NCI-H510A treated with DMSO at 0.1 percent for 48 hours (cell line): ENCODE results near the gene KIR2DL3.
"Not testable (repeated sequence)": the region's sequence is repeated elsewhere in the genome, so short reads cannot be mapped to it uniquely, and the experiment has no call there.

ENCODE experiments used
- DNase-seq: peaks from one replicate; lab custom pipeline; 2025; lab: John Stamatoyannopoulos, UW

Gene KIR2DL3

GRCh38 chr19:54744080-54744479, 5.8 kb downstream of the KIR2DL3 start:
- DNase-seq, result not testable (repeated sequence)

DNA sequence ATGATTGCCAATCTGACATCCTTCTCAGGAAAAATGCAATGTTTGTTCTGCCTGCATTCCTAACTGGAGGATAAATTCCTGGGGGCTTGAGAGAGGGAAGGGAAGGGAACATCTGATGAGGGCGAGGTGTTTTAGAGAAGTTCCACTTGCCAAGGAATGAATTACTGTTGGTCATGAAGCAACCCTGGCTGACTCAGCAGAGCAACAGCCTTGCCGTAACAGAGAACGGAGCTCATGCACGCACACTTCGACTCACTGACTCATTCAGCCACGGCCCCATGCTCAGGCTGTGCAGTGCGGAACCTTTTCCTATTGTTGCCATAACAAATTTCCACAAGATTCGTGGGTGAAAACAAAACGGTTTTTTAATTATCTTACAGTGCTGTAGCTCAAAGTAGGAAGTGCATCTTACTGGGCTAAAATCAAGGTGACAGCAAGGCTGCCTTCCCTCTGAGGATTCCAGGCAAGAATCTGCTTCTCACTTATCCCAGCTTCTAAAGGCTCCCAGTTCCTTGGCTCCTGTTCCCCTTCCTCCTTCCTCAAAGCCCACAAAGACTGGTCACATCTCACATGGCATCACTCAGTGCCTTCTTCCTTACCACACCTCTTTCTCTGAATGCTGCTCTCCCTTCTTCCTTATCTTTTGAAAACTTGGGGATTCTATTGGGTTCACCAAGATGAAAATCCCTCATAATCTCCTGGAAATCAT, 9.5 kb downstream of the KIR2DL3 start:
- not testable (repeated sequence) for DNase-seq

DNA sequence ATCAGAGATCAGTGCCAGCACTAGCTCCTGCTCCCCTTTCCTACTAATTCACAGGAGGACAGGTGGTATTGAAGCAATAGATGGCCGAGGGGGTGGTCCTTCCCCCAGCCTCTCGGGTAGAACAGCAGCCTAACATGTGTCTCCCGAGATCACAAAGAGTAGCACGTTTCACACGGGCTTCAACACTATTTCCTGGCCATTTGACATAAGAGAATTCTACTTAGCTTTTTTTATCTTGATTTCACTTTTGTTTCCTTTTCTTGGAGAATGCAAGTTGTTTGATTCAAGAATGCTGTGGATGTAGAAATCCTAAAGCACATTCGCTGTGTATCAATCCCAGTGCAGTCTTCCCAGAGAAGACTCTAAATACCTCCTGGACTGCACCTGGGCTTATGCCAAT, 12.0 kb downstream of the KIR2DL3 start:
- not testable (repeated sequence) for DNase-seq

DNA sequence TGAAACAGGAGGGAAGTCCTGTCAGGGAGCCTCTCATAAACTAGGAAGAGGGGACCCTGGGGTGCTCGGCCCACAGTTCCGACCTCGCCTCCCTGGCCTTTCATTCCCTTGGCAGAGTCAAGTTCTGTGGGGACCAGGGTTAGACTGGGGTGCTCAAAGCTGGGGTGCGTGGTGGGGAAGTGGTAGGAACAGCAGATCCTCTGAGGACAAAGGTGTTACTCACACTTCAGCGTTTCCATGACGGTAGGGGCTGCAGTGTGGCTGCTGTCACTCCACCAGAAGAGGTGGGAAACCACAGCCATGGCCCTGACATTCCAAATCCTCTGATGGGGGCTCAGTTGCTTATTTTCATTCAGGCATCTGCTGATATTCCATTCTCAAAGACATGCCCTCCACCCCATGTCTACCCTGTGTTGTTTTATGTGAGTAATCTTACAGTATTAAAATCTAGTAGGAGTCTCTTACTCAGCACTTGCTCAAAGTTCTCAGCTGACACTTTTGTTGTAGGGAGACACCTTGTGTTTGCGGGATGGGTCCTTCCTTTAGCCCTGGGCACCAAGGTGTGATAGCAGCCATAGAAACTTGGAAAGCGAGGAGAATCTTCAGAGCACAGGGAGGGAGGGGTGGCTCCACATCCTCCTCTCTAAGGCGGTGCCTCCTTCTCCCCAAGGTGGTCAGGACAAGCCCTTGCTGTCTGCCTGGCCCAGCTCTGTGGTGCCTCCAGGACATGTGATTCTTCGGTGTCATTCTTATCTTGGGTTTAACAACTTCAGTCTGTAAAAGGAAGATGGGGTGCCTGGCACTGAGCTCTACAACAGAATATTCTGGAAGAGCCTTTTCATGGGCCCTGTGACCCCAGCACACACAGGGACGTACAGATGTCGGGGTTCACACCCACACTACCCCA, 18.1 kb downstream of the KIR2DL3 start:
- not testable (repeated sequence) for DNase-seq

DNA sequence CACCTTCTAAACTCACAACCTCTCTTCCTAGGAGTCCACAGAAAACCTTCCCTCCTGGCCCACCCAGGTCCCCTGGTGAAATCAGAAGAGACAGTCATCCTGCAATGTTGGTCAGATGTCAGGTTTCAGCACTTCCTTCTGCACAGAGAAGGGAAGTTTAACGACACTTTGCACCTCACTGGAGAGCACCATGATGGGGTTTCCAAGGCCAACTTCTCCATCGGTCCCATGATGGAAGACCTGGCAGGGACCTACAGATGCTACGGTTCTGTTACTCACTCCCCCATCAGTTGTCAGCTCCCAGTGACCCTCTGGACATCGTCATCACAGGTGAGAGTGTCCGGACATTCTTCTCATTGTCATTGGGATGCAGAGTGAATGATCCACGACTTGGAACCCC, 20.3 kb downstream of the KIR2DL3 start:
- not testable (repeated sequence) for DNase-seq

DNA sequence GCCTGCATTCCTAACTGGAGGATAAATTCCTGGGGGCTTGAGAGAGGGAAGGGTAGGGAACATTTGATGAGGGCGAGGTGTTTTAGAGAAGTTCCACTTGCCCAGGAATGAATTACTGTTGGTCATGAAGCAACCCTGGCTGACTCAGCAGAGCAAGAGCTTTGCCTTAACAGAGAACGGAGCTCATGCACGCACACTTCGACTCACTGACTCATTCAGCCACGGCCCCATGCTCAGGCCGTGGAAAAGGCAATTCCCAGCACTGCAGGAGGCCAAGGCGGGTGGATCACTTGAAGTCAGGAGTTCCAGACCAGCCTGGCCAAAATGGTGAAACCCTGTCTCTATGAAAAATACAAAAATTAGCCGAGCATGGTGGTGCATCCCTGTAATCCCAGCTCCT, 25.9 kb downstream of the KIR2DL3 start:
- DNase-seq, result not testable (repeated sequence)

GRCh38 chr19:54766464-54766863, 28.2 kb downstream of the KIR2DL3 start:
- DNase-seq, result not testable (repeated sequence)

DNA sequence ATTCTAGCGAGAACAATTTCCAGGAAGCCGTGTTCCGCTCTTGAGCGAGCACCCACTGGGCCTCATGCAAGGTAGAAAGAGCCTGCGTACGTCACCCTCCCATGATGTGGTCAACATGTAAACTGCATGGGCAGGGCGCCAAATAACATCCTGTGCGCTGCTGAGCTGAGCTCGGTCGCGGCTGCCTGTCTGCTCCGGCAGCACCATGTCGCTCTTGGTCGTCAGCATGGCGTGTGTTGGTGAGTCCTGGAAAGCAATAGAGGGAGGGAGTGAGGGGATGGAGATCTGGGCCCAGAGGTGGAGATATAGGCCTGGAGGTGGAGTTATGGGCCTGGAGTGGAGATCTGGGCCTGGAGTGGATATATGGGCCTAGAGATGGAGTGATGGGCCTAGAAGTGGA, 31.3 kb downstream of the KIR2DL3 start, which contains the start of gene KIR2DL1:
Gene KIR2DL1 (plus strand): TSS at position 148 of the 400 bp plus-strand sequence. CDS start 58 bp downstream, at position 206.
- DNase-seq, result not testable (repeated sequence)

GRCh38 chr19:54770511-54770910, 32.2 kb downstream of the KIR2DL3 start:
- DNase-seq, result not testable (repeated sequence)

- DNase-seq, result not testable (repeated sequence)
Measured at GRCh38 chr19:54771018-54771960, 33.0 kb downstream of the KIR2DL3 start.

DNA sequence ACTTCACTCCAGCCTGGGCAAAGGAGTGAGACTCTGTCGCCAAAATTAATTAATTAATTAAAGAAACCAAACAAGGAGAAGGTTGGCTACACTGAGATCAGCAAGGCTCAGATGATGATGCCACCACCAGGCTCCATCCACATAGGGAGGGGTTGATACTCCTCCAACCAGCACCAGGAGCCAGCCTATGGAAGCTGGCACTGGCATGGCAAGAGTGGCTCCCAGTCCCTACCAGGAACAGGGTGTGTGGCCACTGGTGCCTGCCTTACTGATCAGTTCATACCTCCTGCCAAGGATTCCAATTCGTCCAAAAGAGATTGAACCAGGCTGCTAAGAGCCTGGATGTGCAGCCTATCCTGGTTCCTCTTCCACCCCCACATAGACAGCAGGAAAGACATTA, 34.4 kb downstream of the KIR2DL3 start:
- not testable (repeated sequence) for DNase-seq

DNA sequence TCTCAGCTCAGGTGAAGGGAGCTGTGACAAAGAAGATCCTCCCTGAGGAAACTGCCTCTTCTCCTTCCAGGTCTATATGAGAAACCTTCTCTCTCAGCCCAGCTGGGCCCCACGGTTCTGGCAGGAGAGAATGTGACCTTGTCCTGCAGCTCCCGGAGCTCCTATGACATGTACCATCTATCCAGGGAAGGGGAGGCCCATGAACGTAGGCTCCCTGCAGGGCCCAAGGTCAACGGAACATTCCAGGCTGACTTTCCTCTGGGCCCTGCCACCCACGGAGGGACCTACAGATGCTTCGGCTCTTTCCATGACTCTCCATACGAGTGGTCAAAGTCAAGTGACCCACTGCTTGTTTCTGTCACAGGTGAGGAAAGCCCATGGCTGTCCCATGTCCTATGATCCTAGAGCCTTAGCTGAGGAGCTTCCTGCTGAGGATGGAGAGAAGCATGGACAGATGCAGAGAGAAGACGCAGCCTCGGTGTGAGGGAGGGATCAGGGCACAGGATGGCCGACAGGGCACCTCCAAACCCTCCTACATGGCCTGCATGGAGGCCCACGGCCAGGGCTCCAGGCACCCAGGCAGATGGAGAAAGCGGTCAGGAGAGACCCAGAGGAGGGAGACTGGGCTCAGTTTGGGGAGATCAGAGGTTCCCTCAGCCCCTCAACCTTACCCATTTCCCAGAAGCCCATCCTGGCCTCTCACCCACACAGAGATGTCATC, 36.9 kb downstream of the KIR2DL3 start:
- not testable (repeated sequence) for DNase-seq

GRCh38 chr19:54775830-54776229, 37.5 kb downstream of the KIR2DL3 start:
- DNase-seq, result not testable (repeated sequence)

DNA sequence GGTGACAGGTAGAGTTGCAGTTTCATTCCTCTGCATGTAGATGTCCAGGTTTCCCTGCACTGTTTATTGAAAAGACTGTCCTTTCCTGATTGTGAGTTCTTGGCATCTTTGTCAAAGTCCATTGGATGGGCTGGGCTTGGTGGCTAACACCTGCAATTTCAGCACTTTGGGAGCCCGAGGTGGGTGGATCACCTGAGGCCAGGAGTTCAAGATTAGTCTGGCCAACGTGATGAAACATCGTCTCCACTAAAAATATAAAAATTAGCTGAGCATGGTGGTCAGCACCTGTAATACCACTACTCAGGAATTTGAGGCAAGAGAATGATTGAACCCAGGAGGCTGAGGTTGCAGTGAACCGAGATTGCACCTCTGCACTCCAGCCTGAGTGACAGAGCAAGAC, 39.5 kb downstream of the KIR2DL3 start:
- not testable (repeated sequence) for DNase-seq

GRCh38 chr19:54778896-54779295, 40.6 kb downstream of the KIR2DL3 start:
- not testable (repeated sequence) for DNase-seq

DNA sequence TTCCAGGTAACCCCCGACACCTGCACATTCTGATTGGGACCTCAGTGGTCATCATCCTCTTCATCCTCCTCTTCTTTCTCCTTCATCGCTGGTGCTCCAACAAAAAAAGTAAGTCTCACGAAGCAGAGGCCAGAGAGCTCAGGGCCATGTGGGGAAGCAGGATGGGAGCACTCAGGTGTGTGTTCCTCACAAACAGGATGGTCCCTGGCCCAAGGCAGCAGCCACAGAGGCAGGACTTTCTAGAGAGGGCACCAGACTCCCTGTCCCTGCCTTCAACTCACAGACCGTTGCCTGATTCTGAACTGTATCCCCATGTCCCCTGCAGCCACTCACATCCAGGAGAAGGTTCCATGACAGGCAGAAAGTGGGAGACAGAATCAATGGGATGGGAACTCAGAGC, 44.6 kb downstream of the KIR2DL3 start:
- DNase-seq, result not testable (repeated sequence)

DNA sequence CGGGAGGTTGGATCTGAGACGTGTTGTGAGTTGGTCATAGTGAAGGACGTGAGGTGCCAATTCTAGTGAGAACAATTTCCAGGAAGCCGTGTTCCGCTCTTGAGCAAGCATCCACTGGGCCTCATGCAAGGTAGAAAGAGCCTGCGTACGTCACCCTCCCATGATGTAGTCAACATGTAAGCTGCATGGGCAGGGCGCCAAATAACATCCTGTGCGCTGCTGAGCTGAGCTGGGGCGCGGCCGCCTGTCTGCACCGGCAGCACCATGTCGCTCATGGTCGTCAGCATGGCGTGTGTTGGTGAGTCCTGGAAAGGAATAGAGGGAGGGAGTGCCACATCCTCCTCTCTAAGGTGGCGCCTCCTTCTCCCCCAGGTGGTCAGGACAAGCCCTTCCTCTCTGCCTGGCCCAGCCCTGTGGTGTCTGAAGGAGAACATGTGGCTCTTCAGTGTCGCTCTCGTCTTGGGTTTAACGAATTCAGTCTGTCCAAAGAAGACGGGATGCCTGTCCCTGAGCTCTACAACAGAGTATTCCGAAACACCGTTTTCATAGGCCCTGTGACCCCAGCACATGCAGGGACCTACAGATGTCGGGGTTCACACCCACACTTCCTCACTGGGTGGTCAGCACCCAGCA, 47.9 kb downstream of the KIR2DL3 start:
- not testable (repeated sequence) for DNase-seq

GRCh38 chr19:54788154-54788553, 49.8 kb downstream of the KIR2DL3 start:
- DNase-seq, result not testable (repeated sequence)

DNA sequence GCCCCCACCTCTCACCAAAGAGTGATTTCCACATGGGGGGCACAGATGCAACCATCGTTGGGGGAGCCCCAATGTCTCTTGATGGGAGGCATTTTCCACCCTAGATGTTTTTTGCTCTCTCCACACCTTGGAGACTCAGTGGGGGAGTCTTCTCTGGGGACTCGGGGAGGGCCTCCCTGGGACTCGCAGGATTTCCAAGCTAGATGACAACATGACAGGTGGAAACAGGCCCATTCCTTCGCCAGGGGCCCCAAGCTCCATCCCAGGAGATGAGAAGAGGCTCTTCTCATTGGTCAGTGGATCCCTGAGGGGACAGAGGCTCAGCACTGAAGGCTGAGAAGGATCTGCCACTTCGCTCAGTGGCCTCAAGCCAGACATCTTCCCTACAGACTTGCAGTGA, 52.4 kb downstream of the KIR2DL3 start:
- no peak for DNase-seq

- DNase-seq, result no peak
Measured at GRCh38 chr19:54791476-54791875, 53.2 kb downstream of the KIR2DL3 start.
